HFF-Myc (cell line): Measurements from ENCODE around the gene PPM1D.
A peak's percentile ranks its signal among the peaks of the same experiment; 100 is the strongest.

Experiments
- DNase-seq: peaks from one replicate; pipeline ENCODE4 v3.0.0-alpha.2; 2011; ENCODE audit warnings: low read depth; ENCODE audit errors: extremely low read depth
- H3K4me3 ChIP-seq: replicated peaks from 2 replicates; pipeline ENCODE4 v1.5.1; 2011; ENCODE audit warnings: low read depth, mild to moderate bottlenecking, control low read depth, low read length
- TF ChIP-seq, protein P1 (sequence below): IDR thresholded peaks from 2 replicates; pipeline ENCODE4 v1.5.1; 2012; ENCODE audit warnings: mild to moderate bottlenecking, low read depth, low read length, control low read depth; ENCODE audit errors: missing control alignments

The PPM1D gene

DNA sequence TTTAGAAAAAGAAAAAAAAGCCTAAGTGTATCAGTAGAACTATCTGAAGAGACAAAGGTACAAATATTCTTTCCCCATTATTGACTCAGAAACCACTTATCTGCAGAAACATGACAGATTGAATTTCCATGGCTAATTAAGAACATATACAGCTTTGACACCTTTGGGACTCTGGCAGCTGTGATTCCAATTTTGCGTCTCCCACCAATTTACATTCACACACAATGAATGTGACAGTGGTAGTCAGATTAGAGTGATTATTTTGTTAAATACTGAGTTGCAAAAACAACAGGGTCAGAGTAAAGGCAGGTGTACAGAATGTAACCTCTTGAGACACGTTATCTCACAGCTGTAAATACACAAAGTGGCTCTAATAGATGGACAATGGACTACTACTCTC is 5.3 kb upstream of the PPM1D start:
- no peak overlapping the region for H3K4me3 ChIP-seq
- TF ChIP-seq, protein P1, sequence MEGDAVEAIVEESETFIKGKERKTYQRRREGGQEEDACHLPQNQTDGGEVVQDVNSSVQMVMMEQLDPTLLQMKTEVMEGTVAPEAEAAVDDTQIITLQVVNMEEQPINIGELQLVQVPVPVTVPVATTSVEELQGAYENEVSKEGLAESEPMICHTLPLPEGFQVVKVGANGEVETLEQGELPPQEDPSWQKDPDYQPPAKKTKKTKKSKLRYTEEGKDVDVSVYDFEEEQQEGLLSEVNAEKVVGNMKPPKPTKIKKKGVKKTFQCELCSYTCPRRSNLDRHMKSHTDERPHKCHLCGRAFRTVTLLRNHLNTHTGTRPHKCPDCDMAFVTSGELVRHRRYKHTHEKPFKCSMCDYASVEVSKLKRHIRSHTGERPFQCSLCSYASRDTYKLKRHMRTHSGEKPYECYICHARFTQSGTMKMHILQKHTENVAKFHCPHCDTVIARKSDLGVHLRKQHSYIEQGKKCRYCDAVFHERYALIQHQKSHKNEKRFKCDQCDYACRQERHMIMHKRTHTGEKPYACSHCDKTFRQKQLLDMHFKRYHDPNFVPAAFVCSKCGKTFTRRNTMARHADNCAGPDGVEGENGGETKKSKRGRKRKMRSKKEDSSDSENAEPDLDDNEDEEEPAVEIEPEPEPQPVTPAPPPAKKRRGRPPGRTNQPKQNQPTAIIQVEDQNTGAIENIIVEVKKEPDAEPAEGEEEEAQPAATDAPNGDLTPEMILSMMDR, result no peak
- DNase-seq, result no peak

DNA sequence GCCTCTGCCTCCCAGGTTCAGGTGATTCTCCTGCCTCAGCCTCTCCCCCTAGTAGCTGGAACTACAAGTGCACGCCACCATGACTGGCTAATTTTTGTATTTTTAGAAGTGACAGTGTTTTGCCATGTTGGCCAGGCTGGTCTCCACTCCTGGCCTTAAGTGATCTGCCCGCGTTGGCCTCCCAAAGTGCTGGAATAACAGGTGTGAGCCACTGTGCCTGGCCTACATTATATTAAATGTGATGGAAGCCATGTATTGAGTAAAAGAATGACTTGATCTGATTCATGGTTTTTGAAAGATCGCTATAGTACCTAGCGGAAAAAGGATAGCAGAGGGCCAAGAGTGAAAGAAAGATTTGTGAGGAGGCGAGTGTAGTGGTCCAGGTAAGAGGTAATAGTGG is 2.7 kb upstream of the PPM1D start:
- DNase-seq, result no peak
- H3K4me3 ChIP-seq, result no peak overlapping the region
- TF ChIP-seq, protein P1, result no peak

DNA sequence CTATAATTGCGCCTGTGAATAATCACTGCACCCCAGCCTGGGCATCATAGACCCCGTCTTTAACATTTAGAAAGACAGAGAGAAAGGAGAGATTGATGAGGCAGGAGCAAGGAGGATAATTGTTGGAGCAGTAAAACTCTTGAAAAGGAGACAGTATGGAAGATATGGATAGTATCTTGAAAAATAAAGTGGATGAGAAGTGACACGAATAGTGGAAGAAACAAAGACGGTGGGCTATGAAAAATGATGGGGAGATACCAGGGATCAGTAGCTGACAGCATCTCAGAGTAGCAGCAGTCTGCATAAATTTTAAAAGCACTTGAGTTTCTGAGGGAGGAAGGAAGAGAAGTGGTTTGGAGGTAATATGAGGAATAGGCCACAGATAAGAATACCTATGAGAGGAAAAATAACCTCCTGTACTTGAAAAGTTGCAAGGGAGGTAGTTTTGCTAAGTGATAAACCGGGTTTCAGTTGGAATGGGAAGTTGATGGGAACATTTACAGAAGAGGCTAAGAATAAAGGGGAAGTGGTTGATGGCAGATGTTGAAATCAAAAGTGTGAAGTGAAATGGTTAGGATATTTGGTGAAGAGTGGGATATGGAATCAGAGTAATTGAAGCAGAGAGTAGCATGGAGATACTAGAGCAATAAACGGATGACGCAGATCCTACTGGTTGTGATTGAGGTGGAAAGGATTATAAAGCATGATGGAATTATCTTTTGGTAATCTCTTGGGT is 1.8 kb upstream of the PPM1D start:
- TF ChIP-seq, protein P1, result no peak
- no peak for DNase-seq
- H3K4me3 ChIP-seq, result no peak overlapping the region

DNA sequence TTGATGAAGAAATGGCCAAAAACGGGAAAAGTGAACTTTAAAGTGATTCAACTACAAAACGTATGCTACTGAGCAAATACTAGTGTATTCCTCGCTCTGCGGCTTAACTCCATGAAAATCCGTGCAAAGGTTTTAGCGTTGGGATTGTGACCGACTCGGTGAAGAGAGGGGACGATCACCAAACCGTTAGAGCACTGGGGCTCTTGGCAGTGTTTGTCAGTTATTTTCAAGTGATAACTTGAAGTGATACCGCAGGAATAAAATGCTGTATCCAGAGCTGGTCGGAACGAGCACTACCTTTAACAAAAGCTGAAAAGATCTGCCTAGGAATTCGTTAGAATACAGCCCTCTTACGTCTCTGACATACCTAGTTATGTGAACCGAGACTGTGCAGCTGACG is 773 bp upstream of the PPM1D start:
- TF ChIP-seq, protein P1, result no peak
- H3K4me3 ChIP-seq, result peak overlapping the region; percentile 72
- DNase-seq, result no peak

DNA sequence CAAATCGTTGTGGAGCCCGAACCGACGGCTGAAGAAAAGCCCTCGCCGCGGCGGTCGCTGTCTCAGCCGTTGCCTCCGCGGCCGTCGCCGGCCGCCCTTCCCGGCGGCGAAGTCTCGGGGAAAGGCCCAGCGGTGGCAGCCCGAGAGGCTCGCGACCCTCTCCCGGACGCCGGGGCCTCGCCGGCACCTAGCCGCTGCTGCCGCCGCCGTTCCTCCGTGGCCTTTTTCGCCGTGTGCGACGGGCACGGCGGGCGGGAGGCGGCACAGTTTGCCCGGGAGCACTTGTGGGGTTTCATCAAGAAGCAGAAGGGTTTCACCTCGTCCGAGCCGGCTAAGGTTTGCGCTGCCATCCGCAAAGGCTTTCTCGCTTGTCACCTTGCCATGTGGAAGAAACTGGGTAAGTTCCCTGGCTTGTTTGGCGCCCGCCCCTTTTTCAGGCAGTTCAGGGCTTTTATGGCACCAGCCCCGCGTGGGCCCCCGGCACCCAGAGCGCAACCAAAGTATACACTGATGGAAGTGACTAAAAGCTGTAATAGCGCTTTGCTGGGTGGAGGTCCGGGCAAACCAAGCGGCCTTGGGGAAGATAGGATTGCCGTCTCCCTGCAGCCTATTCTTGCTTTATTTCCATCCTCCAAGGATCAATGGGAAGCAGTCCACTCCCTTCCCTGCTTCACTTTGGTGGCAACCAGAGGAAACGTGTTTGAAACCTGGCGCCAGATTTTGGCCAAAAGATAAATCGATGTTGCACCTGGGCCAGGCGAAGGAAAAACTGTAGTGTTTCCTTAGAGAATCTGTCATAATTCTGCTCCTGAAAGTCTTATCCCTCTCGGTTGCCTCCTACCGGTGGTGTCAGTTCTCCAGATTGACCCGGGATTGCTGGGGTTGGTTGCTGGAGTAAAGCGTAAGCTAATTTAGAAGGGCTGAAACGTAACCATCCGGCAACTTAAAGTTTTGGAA is 775 bp downstream of the PPM1D start:
- peak overlapping the region; percentile 72 for H3K4me3 ChIP-seq
- TF ChIP-seq, protein P1, result peak; percentile 85
- peak; percentile 70 for DNase-seq

DNA sequence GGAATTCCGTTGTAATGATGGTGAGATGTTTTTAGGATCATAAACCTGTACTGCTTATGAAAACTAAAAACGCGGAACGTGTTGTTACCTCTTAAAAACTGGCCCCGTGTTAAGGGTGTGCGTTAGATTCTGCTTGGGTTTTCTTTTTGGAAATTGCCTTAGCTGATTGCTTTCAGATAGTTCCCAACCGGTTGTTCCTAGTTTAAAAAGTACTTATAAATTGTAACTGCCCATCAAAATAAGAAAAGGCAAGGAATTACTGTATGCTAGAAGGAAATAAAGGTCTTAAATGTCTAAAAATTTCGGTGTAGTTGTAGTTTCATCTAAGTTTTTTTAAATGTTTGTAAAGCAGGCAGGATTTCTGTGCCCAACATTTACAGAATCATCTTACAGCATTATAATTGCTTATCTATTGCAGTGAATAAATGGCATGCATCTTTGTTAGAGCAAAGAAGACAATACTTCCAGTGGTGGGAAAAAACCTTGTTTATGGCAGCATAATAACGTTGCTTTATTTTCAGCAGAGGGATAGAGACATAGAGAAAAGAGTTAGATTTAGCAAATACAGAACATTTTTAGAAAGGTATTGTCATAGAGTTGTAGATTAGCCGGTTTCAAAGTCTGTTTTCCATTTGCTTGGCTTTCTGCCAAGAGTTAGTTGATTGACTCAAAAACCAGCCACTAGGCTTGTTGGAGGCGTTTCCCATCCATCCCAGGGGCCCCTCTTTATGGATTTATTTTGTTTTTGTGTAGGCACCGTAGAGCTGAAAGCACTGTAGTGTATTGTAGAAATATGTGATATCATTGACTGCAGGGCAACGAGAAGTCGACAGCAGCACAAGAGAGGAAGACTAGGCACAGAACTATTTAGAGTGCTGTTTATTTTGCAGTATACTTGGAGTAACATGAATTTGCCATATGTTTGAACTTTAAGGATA is 1.7 kb downstream of the PPM1D start:
- DNase-seq, result peak; percentile 65

More for the DNA sequence above, 1.7 kb downstream of the PPM1D start:
- TF ChIP-seq, protein P1, result no peak
- peak overlapping the region; percentile 72 for H3K4me3 ChIP-seq
